ENCODE measurements around the gene RNF212B. TPM values are rescaled to one million over a fixed set of nuclear protein-coding genes. Genes with fewer than 3 reads are reported as not detected.
"Not testable (repeated sequence)": the region's sequence is repeated elsewhere in the genome, so short reads cannot be mapped to it uniquely, and the experiment has no call there.

RNF212B gene
- total RNA-seq, 1 donor from 2014 or later, result not detected

GRCh38 chr14:23269193-23269592 is 31.5 kb downstream of the RNF212B start:
- Histone ChIP-seq H3K27ac (no peak overlapping the region), H3K36me3 (no peaks in the 10 kb centered on the region), H3K9me3 (no peaks in the 10 kb centered on the region), H3K4me1 (no peaks in the 10 kb centered on the region), H3K27me3 (ENCODE audit: low read depth) (no peaks in the 10 kb centered on the region), H3K4me3 (no peak overlapping the region)
- DNase-seq, result no peak
- ATAC-seq, result no peak
- intact Hi-C loops (cut with DNase I), result no loop called here
- TF ChIP-seq CTCF (IDR thresholded peaks at IDR 0.05), result no peak

GRCh38 chr14:23275412-23275811 is 37.7 kb downstream of the RNF212B start:
- no peak for DNase-seq
- no peak overlapping the region for H3K4me3 ChIP-seq
- no peaks in the 10 kb centered on the region for H3K4me1 ChIP-seq
- TF ChIP-seq CTCF (IDR thresholded peaks at IDR 0.05), result no peak
- no peak for ATAC-seq
- H3K27ac ChIP-seq, result no peak overlapping the region
- no peaks in the 10 kb centered on the region for H3K9me3 ChIP-seq
- peaks cover 15% of the 10 kb centered on the region for H3K36me3 ChIP-seq
- intact Hi-C loops (cut with DNase I), result no loop called here
- no peaks in the 10 kb centered on the region for H3K27me3 ChIP-seq (ENCODE audit: low read depth)

- H3K27ac ChIP-seq, result no peak overlapping the region
These were observed 39.5 kb downstream of the RNF212B start for GRCh38 chr14:23277189-23277588.

GRCh38 chr14:23277928-23278327 is 40.2 kb downstream of the RNF212B start:
- H3K4me3 ChIP-seq; intact Hi-C loops (cut with DNase I); H3K4me1 ChIP-seq; H3K27ac ChIP-seq; H3K27me3 ChIP-seq (ENCODE audit: low read depth); H3K9me3 ChIP-seq; ATAC-seq; DNase-seq: not testable (repeated sequence)
- peaks cover 15% of the 10 kb centered on the region for H3K36me3 ChIP-seq

More at GRCh38 chr14:23277189-23277588, 39.5 kb downstream of the RNF212B start:
- DNase-seq (no peak), ATAC-seq (no peak)
- no peak overlapping the region for H3K4me3 ChIP-seq
- H3K36me3 ChIP-seq, result peaks cover 15% of the 10 kb centered on the region
- TF ChIP-seq CTCF (IDR thresholded peaks at IDR 0.05), result no peak
- H3K9me3 ChIP-seq, result no peaks in the 10 kb centered on the region
- intact Hi-C loops (cut with DNase I), result no loop called here
- H3K27me3 ChIP-seq (ENCODE audit: low read depth), result no peaks in the 10 kb centered on the region
- no peaks in the 10 kb centered on the region for H3K4me1 ChIP-seq

- intact Hi-C loops (cut with DNase I), result no loop called here
- no peak for TF ChIP-seq CTCF (IDR thresholded peaks at IDR 0.05)
- Histone ChIP-seq H3K36me3 (peaks cover 8% of the 10 kb centered on the region), H3K27me3 (ENCODE audit: low read depth) (no peaks in the 10 kb centered on the region), H3K4me1 (peaks cover 15% of the 10 kb centered on the region), H3K27ac (no peak overlapping the region), H3K4me3 (no peak overlapping the region), H3K9me3 (no peaks in the 10 kb centered on the region)
- DNase-seq (no peak), ATAC-seq (no peak)
These were observed 43.5 kb downstream of the RNF212B start for GRCh38 chr14:23281247-23281646.

- peak overlapping the region; percentile 89 for H3K27ac ChIP-seq
- intact Hi-C loops (cut with DNase I), result no loop called here
- no peak for TF ChIP-seq CTCF (IDR thresholded peaks at IDR 0.05)
- H3K9me3 ChIP-seq, result no peaks in the 10 kb centered on the region
- peaks cover 24% of the 10 kb centered on the region for H3K4me1 ChIP-seq
- no peaks in the 10 kb centered on the region for H3K27me3 ChIP-seq (ENCODE audit: low read depth)
- no peaks in the 10 kb centered on the region for H3K36me3 ChIP-seq
- H3K4me3 ChIP-seq, result peak overlapping the region; percentile 79
- ATAC-seq, result peak in 1 of 2 donors; percentile 33
- DNase-seq, result no peak
These were observed 47.2 kb downstream of the RNF212B start for GRCh38 chr14:23284654-23285529.
